ENCODE data around the gene CCHCR1. TPM values are rescaled to one million over a fixed set of nuclear protein-coding genes. Genes with fewer than 3 reads are reported as not detected.

Gene CCHCR1
- total and polyA plus RNA-seq, 9 of the 15 experiments (the other 6 are each of a cell fraction or from before 2014, with no cell fraction given), result 1.2 to 47.3 (median 32.0) TPM

GRCh38 chr6:31197559-31198305 is 40.1 kb upstream of the CCHCR1 start (continued):
- no peak for TF ChIP-seq ZMIZ1 (IDR thresholded peaks at IDR 0.05; ENCODE audit: low read depth in 2 of 2, low read length in 2 of 2)
- peak; percentile 84 to 94 for TF ChIP-seq MAZ (CRISPR knock-in tag; conservative IDR thresholded peaks at IDR 0.05 in 1 of 2, IDR thresholded peaks at IDR 0.05 in 1 of 2)
- TF ChIP-seq NCOA1 (IDR thresholded peaks at IDR 0.05; ENCODE audit: low read depth), result peak; percentile 60
- peak; percentile 32; the same call in 1 of the 2 replicates for TF ChIP-seq ETV5 (CRISPR knock-in tag; IDR thresholded peaks at IDR 0.05; ENCODE audit: low read depth)
- peak; percentile 40; the same call in 1 of the 2 replicates for TF ChIP-seq MGA (IDR thresholded peaks at IDR 0.05)
- TF ChIP-seq TAL1 (IDR thresholded peaks at IDR 0.05), result no peak
- no peak for TF ChIP-seq TSHZ1 (CRISPR knock-in tag; IDR thresholded peaks at IDR 0.05)
